ENCODE measurements around the gene MLPH. TPM values are rescaled to one million over a fixed set of nuclear protein-coding genes. Genes with fewer than 3 reads are reported as not detected.

MLPH gene
- total and polyA plus RNA-seq, 9 of the 15 experiments (the other 6 are each of a cell fraction or from before 2014, with no cell fraction given): 0.22 TPM; not detected in 8

- TF ChIP-seq PRDM10 (IDR thresholded peaks at IDR 0.05; ENCODE audit: partially characterized antibody): no peak
Measured at GRCh38 chr2:237507512-237507911, 20.5 kb downstream of the MLPH start (continued).

- intact Hi-C loops (cut with micrococcal nuclease) (no loop called here), in situ Hi-C loops (cut with MboI) (no loop called here)
- H3K4me3 ChIP-seq: no peak overlapping the region
- H3K4me2 ChIP-seq (ENCODE audit: insufficient read depth, low read length): no peak overlapping the region
- no peaks in the 10 kb centered on the region for H3K36me3 ChIP-seq (ENCODE audit: control insufficient read depth, insufficient read depth, low read length)
- no peak for FAIRE-seq
- ChIA-PET POLR2A (interaction anchor here (0.9 to 1.0 kb wide), 2 partner anchors 11 to 64 kb away, joined by 3 read pairs; no protein-coding TSS in a partner anchor), CTCF (ENCODE audit: low intra/inter-chr PET ratio) (no interaction called here)
- TF ChIP-seq PKNOX1 (IDR thresholded peaks at IDR 0.05) (no peak), SRF (CRISPR knock-in tag; IDR thresholded peaks at IDR 0.05) (no peak), ZZZ3 (IDR thresholded peaks at IDR 0.05) (no peak), SAFB (IDR thresholded peaks at IDR 0.05; ENCODE audit: borderline replicate concordance, low read depth, low read length) (no peak), ZNF764 (CRISPR knock-in tag; IDR thresholded peaks at IDR 0.05; ENCODE audit: low read depth) (no peak), MLX (CRISPR knock-in tag; conservative IDR thresholded peaks at IDR 0.05) (no peak), THRAP3 (IDR thresholded peaks at IDR 0.05; ENCODE audit: borderline replicate concordance) (no peak), NFIX (CRISPR knock-in tag; IDR thresholded peaks at IDR 0.05; ENCODE audit: low read depth) (no peak), HLTF (IDR thresholded peaks at IDR 0.05) (no peak)
- peaks cover 3 to 53% of the 10 kb centered on the region in 2 experiments; a peak in 3 of 5 replicates for H3K27me3 ChIP-seq (ENCODE audit: control insufficient read depth in 2 of 2, insufficient read depth in 2 of 2, low read length in 2 of 2)
- H3K27ac ChIP-seq (ENCODE audit: extremely low read depth, low read depth, low read length): no peak overlapping the region
- no TSS peak for BruUV-seq (replicated peaks)
- H3K9me1 ChIP-seq (ENCODE audit: control insufficient read depth, insufficient read depth, low read length): no peaks in the 10 kb centered on the region
- H2AFZ ChIP-seq (ENCODE audit: low read depth, low read length): no peak overlapping the region
- ATAC-seq: no peak
- 0% methylated on average over 4 of the region's 4 CpGs for WGBS (ENCODE audit: insufficient coverage, low coverage, missing lambda C conversion rate)
- H3K79me2 ChIP-seq (ENCODE audit: control insufficient read depth, insufficient read depth, low read length): no peaks in the 10 kb centered on the region
- H3K9ac ChIP-seq (ENCODE audit: insufficient read depth in 1 of 2, low read depth in 2 of 2, low read length in 2 of 2): no peak overlapping the region
- H4K20me1 ChIP-seq (replicated peaks; ENCODE audit: control insufficient read depth, insufficient read depth, low read length): no peaks in the 10 kb centered on the region
- no peaks in the 10 kb centered on the region for H3K9me3 ChIP-seq (replicated peaks; ENCODE audit: control insufficient read depth, insufficient read depth, low read depth, low read length)
- no peaks in the 10 kb centered on the region for H3K4me1 ChIP-seq (replicated peaks in 1 of 2; ENCODE audit: control insufficient read depth in 2 of 2, insufficient read depth in 2 of 2, low read length in 2 of 2)
- no peak for DNase-seq (ENCODE audit: extremely low read depth in 1 of 4, low spot score in 3 of 4)
Measured at GRCh38 chr2:237508361-237508760, 21.3 kb downstream of the MLPH start.

Measured in K562 (cell line).